Testis (tissue), 3 donors: ENCODE data around the gene LCP2. TPM values are rescaled to one million over a fixed set of nuclear protein-coding genes. Genes with fewer than 3 reads are reported as not detected.

Source experiments
- DNase-seq: peaks from one replicate; pipeline ENCODE4 v3.0.0-alpha.2; 2019
- H3K27ac ChIP-seq, 2 donors: fragments of 200-600 bp; sonication (generic); one replicate each; pipeline ENCODE4 v1.5.1; 2019
- H3K27me3 ChIP-seq: fragments of 200-600 bp; sonication (generic); one replicate; pipeline ENCODE4 v1.5.1; 2019
- H3K36me3 ChIP-seq: fragments of 200-600 bp; sonication (generic); one replicate; pipeline ENCODE4 v1.5.1; 2017; ENCODE audit warnings: low read depth; ENCODE audit errors: missing control alignments
- H3K4me1 ChIP-seq: fragments of 200-600 bp; sonication (generic); one replicate; pipeline ENCODE4 v1.5.1; 2019
- H3K4me3 ChIP-seq, 2 donors: fragments of 200-600 bp; sonication (generic); one replicate each; pipeline ENCODE4 v1.5.1; 2017 to 2019
- H3K9me3 ChIP-seq: fragments of 200-600 bp; sonication (generic); one replicate; pipeline ENCODE4 v1.5.1; 2017
- POLR2A ChIP-seq: fragments of 450-650 bp; IDR thresholded peaks from one replicate; pipeline ENCODE4 v1.6.1; 2017; ENCODE audit warnings: antibody characterized with exemption, mild to moderate bottlenecking, moderate library complexity
- WGBS, 2 donors: methylation state at CpG; one replicate each; pipeline ENCODE4 v1.1.5; 2018; 5-methylcytosine and 5-hydroxymethylcytosine counted together
- intact Hi-C: fragments of 100-400 bp; cut with DNase I; formaldehyde crosslinking; loops from one replicate; pipeline ENCODE4 v1.15.1; 2023; ENCODE audit warnings: low total_unique reads
- polyA plus RNA-seq: library from polyadenylated mRNA; stranded (reverse); fragments of 350-450 nt; fragmentation: Illumina TruSeq; extraction: RNeasy Lipid Tissue Mini Kit (QIAGEN cat#74804); gene quantifications from one replicate; pipeline ENCODE4 v1.2.3, GENCODE V29; 2014; ENCODE audit warnings: low read depth, low replicate concordance; ENCODE audit not compliant: insufficient read depth
- total RNA-seq, 2 donors: library from RNA; depleted of rRNA; stranded (reverse); fragments of >200 nt; gene quantifications; one replicate each; pipeline ENCODE4 v1.2.3, GENCODE V29; 2016
- TF ChIP-seq, protein P1 (sequence below), 3 experiments: fragments of 450-650 bp in 2 of 3; fragments of 200-600 bp in 1 of 3; sonication (generic) in 1 of 3; IDR thresholded peaks; one replicate each; pipeline ENCODE4 v1.5.1; 2016 to 2019; ENCODE audit warnings: antibody characterized with exemption in 3 of 3, mild to moderate bottlenecking in 2 of 3, moderate library complexity in 1 of 3

The LCP2 gene
- total and polyA plus RNA-seq, 3 donors from 2014 or later: 8.6 to 14.2 (median 11.5) TPM

DNA sequence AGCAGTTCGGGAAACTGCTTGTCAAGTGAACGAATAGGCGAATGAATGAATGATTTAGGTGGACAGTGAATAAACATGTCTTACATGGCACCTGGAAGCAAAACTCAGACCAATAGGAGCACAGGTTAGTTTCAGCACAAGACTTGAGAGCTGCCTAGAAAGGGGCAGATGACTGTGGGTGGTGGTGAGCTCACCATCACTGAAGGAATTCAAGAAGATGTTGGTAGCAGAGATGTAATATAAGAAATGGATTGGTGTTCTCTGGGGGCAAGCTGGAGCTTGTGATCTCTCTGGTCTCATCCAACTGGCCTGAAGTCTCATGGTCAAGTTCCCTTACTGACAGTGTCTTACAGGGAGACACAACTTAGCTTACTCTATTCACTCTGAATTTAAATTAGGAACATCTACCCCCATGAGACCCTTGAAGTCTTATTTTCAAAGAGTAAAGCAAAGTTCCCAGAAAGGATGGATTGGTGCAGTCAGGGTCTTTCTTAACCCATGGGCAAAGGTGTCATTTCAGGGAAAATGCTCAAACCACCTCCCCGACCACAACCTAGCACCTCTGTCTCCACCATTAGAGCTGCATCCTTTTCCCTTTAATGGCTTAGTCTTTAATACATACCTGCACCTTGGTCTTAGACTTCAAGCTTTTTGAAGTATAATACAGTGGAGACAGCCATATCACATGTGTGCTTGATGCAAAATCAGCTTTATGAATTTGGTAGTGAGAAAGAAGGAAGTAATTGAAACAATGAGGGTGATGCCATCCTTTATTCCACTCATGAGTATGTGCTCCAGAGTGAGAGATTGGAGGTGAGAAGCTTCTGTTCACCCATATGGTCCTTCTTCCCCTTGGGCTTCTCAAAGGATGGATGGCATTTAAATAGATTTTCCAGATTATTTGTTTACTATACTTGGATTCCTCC is 5.1 kb downstream of the LCP2 start:
- Histone ChIP-seq H3K4me3 (no peak overlapping the region), H3K36me3 (no peaks in the 10 kb centered on the region), H3K4me1 (peaks cover 5% of the 10 kb centered on the region), H3K27me3 (no peaks in the 10 kb centered on the region), H3K27ac (no peak overlapping the region), H3K9me3 (no peaks in the 10 kb centered on the region)
- TF ChIP-seq POLR2A: no peak
- TF ChIP-seq, protein P1, sequence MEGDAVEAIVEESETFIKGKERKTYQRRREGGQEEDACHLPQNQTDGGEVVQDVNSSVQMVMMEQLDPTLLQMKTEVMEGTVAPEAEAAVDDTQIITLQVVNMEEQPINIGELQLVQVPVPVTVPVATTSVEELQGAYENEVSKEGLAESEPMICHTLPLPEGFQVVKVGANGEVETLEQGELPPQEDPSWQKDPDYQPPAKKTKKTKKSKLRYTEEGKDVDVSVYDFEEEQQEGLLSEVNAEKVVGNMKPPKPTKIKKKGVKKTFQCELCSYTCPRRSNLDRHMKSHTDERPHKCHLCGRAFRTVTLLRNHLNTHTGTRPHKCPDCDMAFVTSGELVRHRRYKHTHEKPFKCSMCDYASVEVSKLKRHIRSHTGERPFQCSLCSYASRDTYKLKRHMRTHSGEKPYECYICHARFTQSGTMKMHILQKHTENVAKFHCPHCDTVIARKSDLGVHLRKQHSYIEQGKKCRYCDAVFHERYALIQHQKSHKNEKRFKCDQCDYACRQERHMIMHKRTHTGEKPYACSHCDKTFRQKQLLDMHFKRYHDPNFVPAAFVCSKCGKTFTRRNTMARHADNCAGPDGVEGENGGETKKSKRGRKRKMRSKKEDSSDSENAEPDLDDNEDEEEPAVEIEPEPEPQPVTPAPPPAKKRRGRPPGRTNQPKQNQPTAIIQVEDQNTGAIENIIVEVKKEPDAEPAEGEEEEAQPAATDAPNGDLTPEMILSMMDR (IDR thresholded peaks at IDR 0.05): no peak
- DNase-seq: no peak
- intact Hi-C loops: no loop called here
- WGBS, 2 donors: 95% methylated on average over 4 of the region's 4 CpGs

DNA sequence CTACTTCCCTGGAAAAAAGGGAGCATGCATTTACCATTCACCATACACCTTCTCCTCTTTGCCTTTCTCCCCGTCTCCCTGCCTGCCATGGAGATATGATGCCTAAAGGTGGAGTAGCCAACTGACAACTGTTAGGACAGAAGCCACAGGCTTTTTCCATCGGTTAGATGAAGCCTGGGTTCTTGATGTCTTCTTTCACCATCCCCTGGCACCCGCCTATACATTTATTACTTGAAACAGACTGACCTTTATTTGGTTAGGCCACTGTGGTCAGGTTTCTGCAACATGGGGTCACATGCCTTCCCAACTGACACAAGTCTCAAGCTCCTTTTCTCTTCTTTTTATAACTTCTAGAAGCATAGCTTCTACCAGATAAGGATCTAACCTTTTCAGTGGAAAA is 7.1 kb downstream of the LCP2 start:
- intact Hi-C loops: no loop called here
- Histone ChIP-seq H3K36me3 (no peaks in the 10 kb centered on the region), H3K9me3 (no peaks in the 10 kb centered on the region), H3K27ac (no peak overlapping the region), H3K4me3 (no peak overlapping the region), H3K4me1 (peaks cover 8% of the 10 kb centered on the region), H3K27me3 (no peaks in the 10 kb centered on the region)
- WGBS, 2 donors: 82 to 93% methylated on average over 3 of the region's 3 CpGs
- DNase-seq: no peak
- no peak for TF ChIP-seq POLR2A
- TF ChIP-seq, protein P1 (IDR thresholded peaks at IDR 0.05): no peak

- Histone ChIP-seq H3K4me3 (no peak overlapping the region), H3K4me1 (peaks cover 8% of the 10 kb centered on the region), H3K27ac (no peak overlapping the region), H3K9me3 (no peaks in the 10 kb centered on the region), H3K36me3 (no peaks in the 10 kb centered on the region), H3K27me3 (no peaks in the 10 kb centered on the region)
- WGBS, 2 donors: 41 to 57% methylated on average over 4 of the region's 4 CpGs
- no peak for DNase-seq
- intact Hi-C loops: no loop called here
- TF ChIP-seq POLR2A: no peak
- TF ChIP-seq, protein P1 (IDR thresholded peaks at IDR 0.05): no peak
These were observed 7.8 kb downstream of the LCP2 start for GRCh38 chr5:170289764-170290163.

GRCh38 chr5:170289121-170289520 is 8.5 kb downstream of the LCP2 start:
- H3K27ac ChIP-seq: no peak overlapping the region

More at GRCh38 chr5:170289121-170289520, 8.5 kb downstream of the LCP2 start:
- intact Hi-C loops: no loop called here
- no peak for TF ChIP-seq POLR2A
- TF ChIP-seq, protein P1 (IDR thresholded peaks at IDR 0.05): no peak
- H3K36me3 ChIP-seq: no peaks in the 10 kb centered on the region
- H3K4me1 ChIP-seq: peaks cover 8% of the 10 kb centered on the region
- no peaks in the 10 kb centered on the region for H3K9me3 ChIP-seq
- no peak overlapping the region for H3K4me3 ChIP-seq
- WGBS, 2 donors: 91 to 93% methylated on average over 3 of the region's 3 CpGs
- H3K27me3 ChIP-seq: no peaks in the 10 kb centered on the region
- DNase-seq: no peak
